ENCODE data around the gene CCL28.

GRCh38 chr5:43396762-43397304, 15.4 kb downstream of the CCL28 start:
- TF ChIP-seq FOXA1 (IDR thresholded peaks at IDR 0.05): no peak
- TF ChIP-seq FOXA1 (CRISPR knock-in tag; IDR thresholded peaks at IDR 0.05): no peak
- no peak for TF ChIP-seq POLR2AphosphoS5 (IDR thresholded peaks at IDR 0.05; ENCODE audit: low read depth, low read length)
- TF ChIP-seq, protein P1, sequence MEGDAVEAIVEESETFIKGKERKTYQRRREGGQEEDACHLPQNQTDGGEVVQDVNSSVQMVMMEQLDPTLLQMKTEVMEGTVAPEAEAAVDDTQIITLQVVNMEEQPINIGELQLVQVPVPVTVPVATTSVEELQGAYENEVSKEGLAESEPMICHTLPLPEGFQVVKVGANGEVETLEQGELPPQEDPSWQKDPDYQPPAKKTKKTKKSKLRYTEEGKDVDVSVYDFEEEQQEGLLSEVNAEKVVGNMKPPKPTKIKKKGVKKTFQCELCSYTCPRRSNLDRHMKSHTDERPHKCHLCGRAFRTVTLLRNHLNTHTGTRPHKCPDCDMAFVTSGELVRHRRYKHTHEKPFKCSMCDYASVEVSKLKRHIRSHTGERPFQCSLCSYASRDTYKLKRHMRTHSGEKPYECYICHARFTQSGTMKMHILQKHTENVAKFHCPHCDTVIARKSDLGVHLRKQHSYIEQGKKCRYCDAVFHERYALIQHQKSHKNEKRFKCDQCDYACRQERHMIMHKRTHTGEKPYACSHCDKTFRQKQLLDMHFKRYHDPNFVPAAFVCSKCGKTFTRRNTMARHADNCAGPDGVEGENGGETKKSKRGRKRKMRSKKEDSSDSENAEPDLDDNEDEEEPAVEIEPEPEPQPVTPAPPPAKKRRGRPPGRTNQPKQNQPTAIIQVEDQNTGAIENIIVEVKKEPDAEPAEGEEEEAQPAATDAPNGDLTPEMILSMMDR (CRISPR knock-in tag; IDR thresholded peaks at IDR 0.05): no peak
- TF ChIP-seq, protein P2, sequence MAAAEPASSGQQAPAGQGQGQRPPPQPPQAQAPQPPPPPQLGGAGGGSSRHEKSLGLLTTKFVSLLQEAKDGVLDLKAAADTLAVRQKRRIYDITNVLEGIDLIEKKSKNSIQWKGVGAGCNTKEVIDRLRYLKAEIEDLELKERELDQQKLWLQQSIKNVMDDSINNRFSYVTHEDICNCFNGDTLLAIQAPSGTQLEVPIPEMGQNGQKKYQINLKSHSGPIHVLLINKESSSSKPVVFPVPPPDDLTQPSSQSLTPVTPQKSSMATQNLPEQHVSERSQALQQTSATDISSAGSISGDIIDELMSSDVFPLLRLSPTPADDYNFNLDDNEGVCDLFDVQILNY (CRISPR knock-in tag; conservative IDR thresholded peaks at IDR 0.05): no peak
- TF ChIP-seq MXD4 (CRISPR knock-in tag; IDR thresholded peaks at IDR 0.05): no peak
- TF ChIP-seq IRF2 (CRISPR knock-in tag; IDR thresholded peaks at IDR 0.05): no peak
- TF ChIP-seq SIN3B (IDR thresholded peaks at IDR 0.05; ENCODE audit: low read length): no peak
- no peak for TF ChIP-seq FOXM1 (CRISPR knock-in tag; IDR thresholded peaks at IDR 0.05)
- TF ChIP-seq ZNF451 (CRISPR knock-in tag; IDR thresholded peaks at IDR 0.05): no peak
- TF ChIP-seq CBFB (CRISPR knock-in tag; IDR thresholded peaks at IDR 0.05): no peak
- no peak for TF ChIP-seq ZNF180 (CRISPR knock-in tag; IDR thresholded peaks at IDR 0.05; ENCODE audit: borderline replicate concordance, low read depth)
- no peak for TF ChIP-seq UBTF (CRISPR knock-in tag; IDR thresholded peaks at IDR 0.05)

All from HepG2 (cell line).